ENCODE data around the gene MBNL1. TPM values are rescaled to one million over a fixed set of nuclear protein-coding genes. Genes with fewer than 3 reads are reported as not detected.

MBNL1 gene
- polyA plus RNA-seq, 1 donor (not counting 4 experiments of a cell fraction or from before 2014, with no cell fraction given) = 58.3 TPM

DNA sequence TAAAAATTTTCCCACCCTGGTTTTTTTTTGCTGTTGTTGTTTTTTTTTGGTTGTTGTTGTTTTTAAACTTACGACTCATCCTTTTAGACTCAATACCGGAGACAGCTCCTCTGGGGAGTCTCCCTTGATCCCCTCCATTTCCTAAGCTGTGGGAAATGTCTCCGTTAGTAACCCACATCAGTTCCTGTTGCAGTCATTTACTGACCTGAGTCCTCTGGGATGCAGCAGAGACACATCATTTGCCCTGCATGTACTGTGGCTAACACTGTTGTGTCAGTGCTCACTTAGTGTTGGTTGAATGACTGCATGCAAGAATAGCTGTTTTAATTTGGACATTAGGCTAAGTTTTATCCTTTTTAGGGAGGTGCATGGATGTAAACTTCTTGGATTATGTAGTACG, 83.8 kb downstream of the MBNL1 start:
- DNase-seq (ENCODE audit: low read depth, low spot score) (no peak), FAIRE-seq (no peak)
- H3K9ac ChIP-seq (ENCODE audit: control insufficient read depth, extremely low read depth, insufficient read depth, low read length) = no peak overlapping the region
- no peaks in the 10 kb centered on the region for H3K9me1 ChIP-seq (ENCODE audit: control insufficient read depth, extremely low read depth, insufficient read depth, low read length)
- TF ChIP-seq EZH2 (IDR thresholded peaks at IDR 0.05; ENCODE audit: low read length) = no peak
- TF ChIP-seq, protein P1, sequence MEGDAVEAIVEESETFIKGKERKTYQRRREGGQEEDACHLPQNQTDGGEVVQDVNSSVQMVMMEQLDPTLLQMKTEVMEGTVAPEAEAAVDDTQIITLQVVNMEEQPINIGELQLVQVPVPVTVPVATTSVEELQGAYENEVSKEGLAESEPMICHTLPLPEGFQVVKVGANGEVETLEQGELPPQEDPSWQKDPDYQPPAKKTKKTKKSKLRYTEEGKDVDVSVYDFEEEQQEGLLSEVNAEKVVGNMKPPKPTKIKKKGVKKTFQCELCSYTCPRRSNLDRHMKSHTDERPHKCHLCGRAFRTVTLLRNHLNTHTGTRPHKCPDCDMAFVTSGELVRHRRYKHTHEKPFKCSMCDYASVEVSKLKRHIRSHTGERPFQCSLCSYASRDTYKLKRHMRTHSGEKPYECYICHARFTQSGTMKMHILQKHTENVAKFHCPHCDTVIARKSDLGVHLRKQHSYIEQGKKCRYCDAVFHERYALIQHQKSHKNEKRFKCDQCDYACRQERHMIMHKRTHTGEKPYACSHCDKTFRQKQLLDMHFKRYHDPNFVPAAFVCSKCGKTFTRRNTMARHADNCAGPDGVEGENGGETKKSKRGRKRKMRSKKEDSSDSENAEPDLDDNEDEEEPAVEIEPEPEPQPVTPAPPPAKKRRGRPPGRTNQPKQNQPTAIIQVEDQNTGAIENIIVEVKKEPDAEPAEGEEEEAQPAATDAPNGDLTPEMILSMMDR (optimal IDR thresholded peaks at IDR 0.05 in 1 of 3, IDR thresholded peaks at IDR 0.05 in 1 of 3, conservative IDR thresholded peaks at IDR 0.05 in 1 of 3; ENCODE audit: extremely low read depth in 1 of 3, insufficient read depth in 2 of 3, low read length in 3 of 3) = no peak
- H3K9me3 ChIP-seq (ENCODE audit: control insufficient read depth, low read depth, low read length) = no peaks in the 10 kb centered on the region
- H2AFZ ChIP-seq (ENCODE audit: control insufficient read depth, low read length) = no peak overlapping the region
- H3K27ac ChIP-seq (ENCODE audit: control insufficient read depth, insufficient read depth, low read length) = no peak overlapping the region
- H3K79me2 ChIP-seq (ENCODE audit: control insufficient read depth, insufficient read depth, low read length) = peaks cover 68% of the 10 kb centered on the region
- H3K4me2 ChIP-seq (ENCODE audit: control insufficient read depth, extremely low read depth, insufficient read depth, low read depth, low read length) = no peak overlapping the region
- H3K4me3 ChIP-seq (ENCODE audit: control insufficient read depth in 2 of 3, extremely low read depth in 1 of 3, insufficient read depth in 2 of 3, low read depth in 1 of 3, low read length in 3 of 3) = no peak overlapping the region
- peaks cover 25% of the 10 kb centered on the region for H3K4me1 ChIP-seq (ENCODE audit: control insufficient read depth, extremely low read depth, insufficient read depth, low read length)
- dilution Hi-C loops (cut with MboI; ENCODE audit: extremely low pct_ligation_motif_present, low sequenced_read_pairs) = no loop called here
- no peaks in the 10 kb centered on the region for H3K27me3 ChIP-seq (ENCODE audit: control insufficient read depth, extremely low read depth, insufficient read depth, low read length)
- peaks cover 0 to 2% of the 10 kb centered on the region in 2 experiments for H3K36me3 ChIP-seq (ENCODE audit: control insufficient read depth in 2 of 2, extremely low read depth in 1 of 2, insufficient read depth in 2 of 2, low read length in 2 of 2)
- no peaks in the 10 kb centered on the region for H4K20me1 ChIP-seq (ENCODE audit: control insufficient read depth, extremely low read depth, insufficient read depth, low read length)

DNA sequence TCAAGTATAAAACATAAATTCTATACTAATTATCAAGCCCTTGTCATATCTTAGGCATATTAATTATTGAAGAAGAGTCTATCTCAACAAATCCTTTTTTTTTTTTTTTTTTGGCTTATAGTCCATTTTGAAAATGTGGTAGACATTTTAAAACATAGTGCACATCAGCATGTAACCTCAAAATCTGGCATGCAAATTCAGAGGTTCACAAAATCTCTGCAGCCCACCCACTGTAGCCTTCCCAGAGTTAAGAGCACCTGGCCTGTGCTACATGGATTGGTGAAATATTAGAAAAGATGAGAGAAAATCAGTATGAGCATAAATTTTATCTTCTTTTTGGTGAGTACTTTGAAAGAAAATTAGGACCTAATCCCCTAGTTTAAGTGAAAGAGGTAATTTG, 84.8 kb downstream of the MBNL1 start:
- Histone ChIP-seq H3K36me3 (ENCODE audit: control insufficient read depth in 2 of 2, extremely low read depth in 1 of 2, insufficient read depth in 2 of 2, low read length in 2 of 2) (peaks cover 0 to 2% of the 10 kb centered on the region in 2 experiments), H3K4me3 (ENCODE audit: control insufficient read depth in 2 of 3, extremely low read depth in 1 of 3, insufficient read depth in 2 of 3, low read depth in 1 of 3, low read length in 3 of 3) (no peak overlapping the region), H4K20me1 (ENCODE audit: control insufficient read depth, extremely low read depth, insufficient read depth, low read length) (no peaks in the 10 kb centered on the region), H3K27me3 (ENCODE audit: control insufficient read depth, extremely low read depth, insufficient read depth, low read length) (no peaks in the 10 kb centered on the region), H3K9me1 (ENCODE audit: control insufficient read depth, extremely low read depth, insufficient read depth, low read length) (no peaks in the 10 kb centered on the region), H3K4me2 (ENCODE audit: control insufficient read depth, extremely low read depth, insufficient read depth, low read depth, low read length) (no peak overlapping the region), H2AFZ (ENCODE audit: control insufficient read depth, low read length) (no peak overlapping the region), H3K9me3 (ENCODE audit: control insufficient read depth, low read depth, low read length) (no peaks in the 10 kb centered on the region), H3K27ac (ENCODE audit: control insufficient read depth, insufficient read depth, low read length) (no peak overlapping the region), H3K9ac (ENCODE audit: control insufficient read depth, extremely low read depth, insufficient read depth, low read length) (no peak overlapping the region), H3K4me1 (ENCODE audit: control insufficient read depth, extremely low read depth, insufficient read depth, low read length) (peaks cover 30% of the 10 kb centered on the region), H3K79me2 (ENCODE audit: control insufficient read depth, insufficient read depth, low read length) (peaks cover 72% of the 10 kb centered on the region)
- no peak for TF ChIP-seq EZH2 (IDR thresholded peaks at IDR 0.05; ENCODE audit: low read length)
- TF ChIP-seq, protein P1 (optimal IDR thresholded peaks at IDR 0.05 in 1 of 3, IDR thresholded peaks at IDR 0.05 in 1 of 3, conservative IDR thresholded peaks at IDR 0.05 in 1 of 3; ENCODE audit: extremely low read depth in 1 of 3, insufficient read depth in 2 of 3, low read length in 3 of 3) = no peak
- dilution Hi-C loops (cut with MboI; ENCODE audit: extremely low pct_ligation_motif_present, low sequenced_read_pairs) = no loop called here
- FAIRE-seq (no peak), DNase-seq (ENCODE audit: low read depth, low spot score) (no peak)
